DMS114 treated with DMSO at 0.1 percent for 48 hours (cell line): ENCODE data around the gene CA10.

Experiments
- DNase-seq: peaks from one replicate; lab custom pipeline; 2025; ENCODE audit not compliant: unreplicated experiment; lab: John Stamatoyannopoulos, UW

The CA10 gene

DNA sequence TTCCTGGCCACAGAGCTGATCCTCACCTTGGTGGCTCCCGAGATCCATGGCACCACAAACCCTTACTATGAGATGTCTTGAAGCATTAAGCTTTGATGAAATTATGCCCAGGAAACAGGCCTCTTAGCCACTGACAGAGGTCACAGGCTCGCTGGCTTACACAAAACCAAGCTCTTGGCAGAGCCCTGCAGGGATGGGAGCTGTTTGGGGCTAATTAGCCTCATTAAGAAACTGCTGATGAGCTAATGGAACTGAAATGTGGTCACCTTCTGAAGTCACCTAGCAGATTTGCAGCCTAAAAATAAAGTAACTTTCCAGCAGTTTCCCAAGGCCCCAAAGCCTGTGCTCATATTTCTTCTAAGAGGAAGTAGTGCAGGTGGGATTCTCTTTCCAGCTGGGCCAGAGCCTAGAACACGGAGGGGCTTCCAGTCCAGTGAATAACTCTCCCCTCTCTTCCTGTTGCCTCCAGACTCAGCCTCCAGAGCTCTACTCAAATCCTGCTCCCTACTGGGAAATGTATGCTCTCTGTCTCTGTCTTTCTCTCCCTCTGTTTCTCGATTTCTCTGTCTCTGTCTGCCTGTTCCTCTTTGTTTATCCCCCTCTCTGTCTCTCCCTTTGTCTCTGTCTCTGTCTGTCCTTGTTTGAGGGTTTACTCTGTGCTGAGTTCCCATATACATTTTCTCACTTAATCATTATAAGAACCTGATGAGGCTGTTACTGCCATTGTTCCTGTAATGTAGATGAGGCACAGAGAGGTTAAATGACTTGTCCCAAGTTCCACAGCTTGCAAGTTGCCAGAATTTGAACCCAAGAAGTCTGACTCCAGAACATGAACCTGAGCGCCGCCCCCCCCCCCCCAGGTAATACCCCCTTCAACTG lies 338.9 kb downstream of the CA10 start:
- no peak for DNase-seq

GRCh38 chr17:51818777-51819176 lies 339.7 kb downstream of the CA10 start:
- DNase-seq: no peak

GRCh38 chr17:51817955-51818354 lies 340.6 kb downstream of the CA10 start:
- no peak for DNase-seq

- DNase-seq: no peak
These were observed 341.4 kb downstream of the CA10 start for GRCh38 chr17:51817117-51817516.

- DNase-seq: no peak
These were observed 343.4 kb downstream of the CA10 start for GRCh38 chr17:51815097-51815496.

DNA sequence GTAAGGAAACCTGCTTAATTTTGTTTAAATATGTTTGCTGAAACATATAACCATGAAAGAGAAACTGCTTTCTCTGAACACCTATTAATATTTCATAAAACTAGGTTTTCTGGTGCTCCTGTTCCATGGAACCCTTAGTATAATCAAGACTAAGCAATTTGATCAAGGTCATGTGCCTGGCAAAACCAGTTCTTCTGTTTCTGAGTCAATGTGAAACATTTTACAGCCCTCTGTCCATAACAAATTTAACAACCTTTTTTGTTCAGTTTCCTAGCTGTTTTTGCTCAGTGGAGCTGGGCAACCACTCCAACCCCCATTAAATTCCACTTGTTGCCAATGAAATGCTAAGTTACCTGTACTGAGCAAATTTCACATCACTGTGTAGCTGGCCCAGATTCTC lies 344.0 kb downstream of the CA10 start:
- DNase-seq: no peak

- no peak for DNase-seq
These were observed 344.7 kb downstream of the CA10 start for GRCh38 chr17:51813784-51814174.

GRCh38 chr17:51813140-51813783 lies 345.3 kb downstream of the CA10 start:
- no peak for DNase-seq

DNA sequence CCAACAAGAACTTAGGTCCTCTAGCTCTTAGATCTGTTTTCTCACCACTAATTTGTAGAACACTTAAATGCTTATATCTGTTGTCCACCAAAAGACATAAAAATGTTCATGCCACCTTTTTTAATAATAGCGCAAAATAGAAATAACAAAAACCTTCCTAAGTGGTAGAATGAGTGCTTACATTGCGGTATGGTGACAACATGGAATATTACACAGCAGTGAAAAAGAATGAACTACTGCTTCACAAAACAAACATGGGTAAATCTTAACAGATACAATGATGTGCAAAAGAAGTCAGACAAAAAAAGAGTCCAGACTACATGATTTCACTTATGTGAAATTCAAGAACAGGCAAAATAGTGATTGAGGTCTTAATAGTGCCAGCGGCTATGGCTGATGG lies 351.1 kb downstream of the CA10 start:
- DNase-seq: no peak

GRCh38 chr17:51805765-51806164 lies 352.7 kb downstream of the CA10 start:
- DNase-seq: no peak

GRCh38 chr17:51805185-51805584 lies 353.3 kb downstream of the CA10 start:
- DNase-seq: no peak

GRCh38 chr17:51803161-51803560 lies 355.4 kb downstream of the CA10 start:
- DNase-seq: no peak

DNA sequence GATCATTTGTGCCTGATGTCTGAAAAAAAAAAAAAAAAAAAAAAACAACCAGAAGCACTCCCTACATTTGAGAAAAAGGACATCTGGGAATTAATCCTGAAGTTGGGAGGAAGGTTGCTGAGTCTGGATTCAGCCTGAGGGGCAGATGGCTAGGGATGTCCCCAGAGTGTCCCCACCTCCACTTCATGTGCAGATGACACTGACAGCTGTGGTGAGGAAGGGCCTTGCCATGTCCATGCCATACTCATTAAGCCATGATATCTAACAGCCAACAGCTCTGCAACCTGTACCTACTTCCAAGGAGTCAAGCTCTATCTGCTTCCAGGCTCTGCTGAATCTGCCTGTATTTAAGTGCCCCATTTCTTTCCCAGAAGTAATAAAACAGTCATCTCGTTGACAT lies 356.0 kb downstream of the CA10 start:
- no peak for DNase-seq

GRCh38 chr17:51801626-51802025 lies 356.9 kb downstream of the CA10 start:
- no peak for DNase-seq

GRCh38 chr17:51799981-51800380 lies 358.5 kb downstream of the CA10 start:
- DNase-seq: no peak

GRCh38 chr17:51799240-51799639 lies 359.3 kb downstream of the CA10 start:
- DNase-seq: no peak

DNA sequence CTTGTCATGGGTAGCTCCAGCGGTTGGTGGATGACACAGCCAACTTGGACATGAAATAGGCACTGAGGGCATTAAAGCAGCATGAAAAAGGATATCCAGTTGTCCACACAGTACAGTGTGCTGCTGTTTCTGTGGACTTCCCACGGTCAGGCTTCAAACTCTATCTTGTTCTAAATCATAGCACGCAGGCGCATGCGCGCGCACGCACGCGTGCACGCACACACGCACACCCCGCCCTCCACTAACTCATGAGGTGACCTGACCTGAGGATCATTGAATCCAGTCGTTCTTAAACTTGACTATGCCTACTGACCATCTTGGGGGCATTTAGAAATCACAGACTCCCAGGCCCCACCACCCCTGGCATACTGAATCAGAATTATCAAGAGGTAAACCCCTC lies 361.4 kb downstream of the CA10 start:
- DNase-seq: no peak

- no peak for DNase-seq
These were observed 362.5 kb downstream of the CA10 start for GRCh38 chr17:51796026-51796425.

GRCh38 chr17:51795401-51795800 lies 363.1 kb downstream of the CA10 start:
- DNase-seq: no peak

DNA sequence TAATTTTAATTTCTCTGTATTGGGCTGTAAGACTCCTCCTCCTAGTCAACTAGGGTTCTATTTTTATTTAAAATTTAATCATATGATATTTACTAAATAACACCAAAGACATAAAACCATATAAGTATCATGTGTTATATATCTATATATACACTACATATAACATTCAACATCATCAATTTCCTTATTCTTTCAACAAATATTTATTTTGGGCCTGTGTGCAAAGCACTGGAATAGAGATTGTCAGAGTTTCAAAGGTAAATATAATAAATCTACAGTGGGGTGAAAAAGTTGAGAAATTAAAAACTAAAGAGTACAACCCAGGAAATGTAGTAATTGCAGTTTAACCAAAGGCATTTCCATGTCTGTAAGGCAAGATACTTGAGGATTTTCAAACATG lies 364.0 kb downstream of the CA10 start:
- no peak for DNase-seq

DNA sequence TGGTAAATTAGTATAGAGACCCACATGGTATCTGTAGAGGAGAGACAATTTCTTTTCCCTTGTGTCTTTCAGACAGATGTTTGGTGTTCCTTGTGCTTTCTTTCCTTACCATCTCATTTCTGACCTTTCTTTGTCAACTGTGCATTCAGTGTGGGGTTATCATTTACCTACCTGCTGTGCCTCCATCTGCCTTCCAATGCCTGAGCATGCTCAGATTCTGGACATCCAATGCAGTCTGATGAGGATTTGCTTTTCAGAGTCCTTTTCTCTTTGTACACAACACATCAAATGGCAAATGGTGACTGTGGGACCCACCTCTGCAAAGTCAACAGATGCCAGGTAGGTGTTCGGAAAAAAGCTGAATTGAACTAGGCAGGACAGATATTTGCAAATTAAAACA lies 364.8 kb downstream of the CA10 start:
- DNase-seq: no peak

- DNase-seq: no peak
These were observed 379.7 kb downstream of the CA10 start for GRCh38 chr17:51778842-51779241.
